ENCODE results near the gene SLC27A3. TPM values are rescaled to one million over a fixed set of nuclear protein-coding genes. Genes with fewer than 3 reads are reported as not detected.

SLC27A3 gene
- total and polyA plus RNA-seq, 2 of the 8 experiments (the other 6 are each of a cell fraction or from before 2014, with no cell fraction given) = 39.1 to 40.1 TPM

DNA sequence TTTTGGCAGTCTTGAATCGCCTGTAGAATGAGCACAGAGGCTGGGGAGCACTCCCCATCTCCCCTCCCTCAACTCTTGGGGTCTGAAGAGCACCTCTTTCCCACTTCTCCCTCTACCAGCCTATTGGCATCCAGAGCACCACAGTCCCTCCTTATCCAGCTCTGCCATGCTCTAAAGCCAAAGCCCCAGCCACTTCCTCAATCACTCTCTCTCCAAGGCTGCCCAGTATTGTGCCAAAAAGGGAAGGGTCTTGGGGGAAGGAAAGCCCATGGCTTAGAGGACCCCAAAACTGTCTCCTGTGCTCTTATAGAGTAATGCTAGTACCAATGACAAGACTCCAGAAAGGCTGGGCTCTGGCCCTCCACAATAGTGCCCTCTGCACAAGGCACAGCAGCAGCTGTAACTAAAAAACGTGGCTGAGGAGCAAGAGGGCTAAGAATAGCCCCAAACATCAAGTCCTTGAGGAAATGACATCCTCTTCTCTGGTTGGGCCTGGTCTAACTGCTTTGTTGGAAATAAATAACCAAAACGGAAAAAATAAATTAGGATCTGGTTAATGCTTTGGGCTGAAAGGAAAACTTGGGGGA is 28.4 kb downstream of the SLC27A3 start:
- H3K4me3 ChIP-seq (ENCODE audit: extremely low read depth in 1 of 4, insufficient read depth in 2 of 4, low read depth in 3 of 4, low read length in 4 of 4) = no peak overlapping the region
- H3K4me2 ChIP-seq (ENCODE audit: insufficient read depth in 1 of 2, low read depth in 2 of 2, low read length in 2 of 2) = no peak overlapping the region
- H2BK120ac ChIP-seq (replicated peaks; ENCODE audit: low read depth, low read length) = no peak overlapping the region
- H3K9ac ChIP-seq (replicated peaks in 1 of 4; ENCODE audit: extremely low read depth in 1 of 4, low read depth in 3 of 4, low read length in 3 of 4) = no peak overlapping the region
- H2BK5ac ChIP-seq (ENCODE audit: low read depth, low read length) = no peak overlapping the region
- ChIA-PET POLR2A (ENCODE audit: partially characterized antibody) (interaction anchor here (1.5 to 15.1 kb wide), 6 partner anchors 11 to 189 kb away, joined by 3 to 153 read pairs (median 5); partner anchors contain the start of genes GATAD2B and RPS27), CTCF (ENCODE audit: partially characterized antibody) (interaction anchor here (0.6 to 1.6 kb wide), 6 partner anchors 10 to 184 kb away, joined by 3 to 6 read pairs (median 3); partner anchors contain the start of gene RAB13)
- H2BK20ac ChIP-seq (ENCODE audit: low read length) = no peak overlapping the region
- no peak overlapping the region for H3K23ac ChIP-seq (ENCODE audit: insufficient read length)
- no peak overlapping the region for H3K4ac ChIP-seq (replicated peaks; ENCODE audit: insufficient read length, low read depth, low read length)
- no peak for FAIRE-seq
- H2BK15ac ChIP-seq (ENCODE audit: low read length) = no peak overlapping the region
- no peak overlapping the region for H3K27ac ChIP-seq (ENCODE audit: low read depth, low read length)
- no peak overlapping the region for H2BK12ac ChIP-seq (ENCODE audit: low read depth, low read length)
- no peaks in the 10 kb centered on the region for H3K79me2 ChIP-seq (ENCODE audit: control insufficient read depth in 1 of 2, insufficient read depth in 2 of 2, low read length in 2 of 2)
- 84% methylated on average over 3 of the region's 3 CpGs; no CpG with 5 or more reads in 1 of the 2 experiments for WGBS, 2 experiments (ENCODE audit: extremely low coverage in 1 of 2, insufficient coverage in 1 of 2, insufficient read length in 1 of 2, insufficient replicate concordance in 2 of 2, low coverage in 1 of 2, low lambda C conversion rate in 2 of 2, missing lambda C conversion rate in 1 of 2)
- H3K27me3 ChIP-seq (replicated peaks in 1 of 4; ENCODE audit: control insufficient read depth in 3 of 4, extremely low read depth in 1 of 4, insufficient read depth in 3 of 4, low read length in 3 of 4) = no peaks in the 10 kb centered on the region
- no peak overlapping the region for H4K5ac ChIP-seq (ENCODE audit: insufficient read length, low read depth, low read length)
- H4K91ac ChIP-seq (replicated peaks; ENCODE audit: insufficient read length, low read length) = no peak overlapping the region
- H3K36me3 ChIP-seq (ENCODE audit: control insufficient read depth in 2 of 4, insufficient read depth in 4 of 4, low read length in 3 of 4) = peaks cover 0 to 9% (median 7%) of the 10 kb centered on the region in 4 experiments; a peak in 3 of 8 replicates
- H2AK5ac ChIP-seq (ENCODE audit: low read depth, low read length) = no peak overlapping the region
- no peaks in the 10 kb centered on the region for H3K9me3 ChIP-seq (ENCODE audit: insufficient read depth in 2 of 2, low read depth in 1 of 2, low read length in 1 of 2)
- peaks cover 0 to 3% of the 10 kb centered on the region in 2 experiments for H4K20me1 ChIP-seq (replicated peaks in 1 of 2; ENCODE audit: control insufficient read depth in 1 of 2, insufficient read depth in 2 of 2, low read length in 2 of 2)
- no peak overlapping the region for H3K56ac ChIP-seq (replicated peaks; ENCODE audit: insufficient read length, low read depth, low read length)
- no peak overlapping the region for H3K18ac ChIP-seq (ENCODE audit: extremely low read depth, low read length)
- no peak overlapping the region for H2AFZ ChIP-seq (ENCODE audit: low read length)
- DNase-seq (ENCODE audit: low read depth in 1 of 2, low spot score in 2 of 2) = no peak
- no peaks in the 10 kb centered on the region for H3K23me2 ChIP-seq (ENCODE audit: low read depth, low read length)
- 0 out of 2 replicates have a peak, but pooled peaks cover 2% of the 10 kb centered on the region for H3K79me1 ChIP-seq (ENCODE audit: low read depth, low read length)
- H4K8ac ChIP-seq (ENCODE audit: extremely low read depth, insufficient read depth, low read length) = no peak overlapping the region
- H3K14ac ChIP-seq (ENCODE audit: insufficient read length) = no peak overlapping the region
- no peaks in the 10 kb centered on the region for H3K4me1 ChIP-seq (replicated peaks in 1 of 4; ENCODE audit: control insufficient read depth in 3 of 4, insufficient read depth in 4 of 4, low read length in 3 of 4)
- TF ChIP-seq ZNF274 (IDR thresholded peaks at IDR 0.05; ENCODE audit: borderline replicate concordance, extremely low read depth, low read length) = no peak
- TF ChIP-seq PHF8 (conservative IDR thresholded peaks at IDR 0.05; ENCODE audit: low read depth, low read length) = no peak

Measured in H1 (cell line).